Activated CD8-positive, alpha-beta memory T cell treated with anti-CD3 and anti-CD28 coated beads, Interleukin-2, amount 50 U/mL, for 24 hours (primary cell): ENCODE measurements around the gene PUS1.

Experiments
- DNase-seq: peaks from one replicate; pipeline ENCODE4 v3.0.0-alpha.2; 2020; ENCODE audit errors: extremely low read depth

The PUS1 gene

GRCh38 chr12:131902332-131903241, 26.5 kb upstream of the PUS1 start:
- no peak for DNase-seq

GRCh38 chr12:131903270-131904255, 25.5 kb upstream of the PUS1 start:
- no peak for DNase-seq

GRCh38 chr12:131904346-131904745, 24.7 kb upstream of the PUS1 start:
- no peak for DNase-seq

- no peak for DNase-seq
Measured at GRCh38 chr12:131905081-131905629, 23.9 kb upstream of the PUS1 start.

GRCh38 chr12:131905630-131906091, 23.4 kb upstream of the PUS1 start:
- no peak for DNase-seq

- no peak for DNase-seq
Measured at GRCh38 chr12:131907379-131908091, 21.5 kb upstream of the PUS1 start.

- no peak for DNase-seq
Measured at GRCh38 chr12:131908092-131909080, 20.7 kb upstream of the PUS1 start.

- DNase-seq = no peak
Measured at GRCh38 chr12:131909081-131909751, 19.9 kb upstream of the PUS1 start.

GRCh38 chr12:131909752-131910219, 19.3 kb upstream of the PUS1 start:
- DNase-seq = no peak

- no peak for DNase-seq
Measured at GRCh38 chr12:131910302-131911027, 18.6 kb upstream of the PUS1 start.

- DNase-seq = no peak
Measured at GRCh38 chr12:131911028-131911650, 17.9 kb upstream of the PUS1 start.

- no peak for DNase-seq
Measured at GRCh38 chr12:131911851-131912477, 17.1 kb upstream of the PUS1 start.

- no peak for DNase-seq
Measured at GRCh38 chr12:131912518-131913274, 16.4 kb upstream of the PUS1 start.

- DNase-seq = no peak
Measured at GRCh38 chr12:131913666-131914065, 15.4 kb upstream of the PUS1 start.

GRCh38 chr12:131914179-131914702, 14.8 kb upstream of the PUS1 start:
- DNase-seq = no peak

- DNase-seq = no peak
Measured at GRCh38 chr12:131915000-131915689, 13.9 kb upstream of the PUS1 start.
